Measurements from ENCODE around the gene RBBP9. TPM values are rescaled to one million over a fixed set of nuclear protein-coding genes. Genes with fewer than 3 reads are reported as not detected.

The RBBP9 gene
- total and polyA plus RNA-seq, 9 of the 15 experiments (the other 6 are each of a cell fraction or from before 2014, with no cell fraction given), result 0.94 to 4.4 (median 2.5) TPM

GRCh38 chr20:18537651-18538050, 40.6 kb upstream of the RBBP9 start (continued):
- TF ChIP-seq CHD4 (IDR thresholded peaks at IDR 0.05; ENCODE audit: insufficient read depth, insufficient replicate concordance, low read depth, low read length, poor library complexity, severe bottlenecking) (no peak), TFAP4 (CRISPR knock-in tag; IDR thresholded peaks at IDR 0.05; ENCODE audit: borderline replicate concordance) (no peak), MXD1 (CRISPR knock-in tag; IDR thresholded peaks at IDR 0.05; ENCODE audit: borderline replicate concordance, poor library complexity, severe bottlenecking) (no peak), XRCC3 (IDR thresholded peaks at IDR 0.05) (no peak), POLR2A (conservative IDR thresholded peaks at IDR 0.05) (no peak)

- no peak for DNase-seq (ENCODE audit: extremely low read depth in 1 of 4, low spot score in 3 of 4)
- intact Hi-C loops (cut with micrococcal nuclease), result no loop called here
- no peaks in the 10 kb centered on the region for H3K9me1 ChIP-seq (ENCODE audit: control insufficient read depth, insufficient read depth, low read length)
- ChIA-PET POLR2A (no interaction called here), CTCF (ENCODE audit: low intra/inter-chr PET ratio) (no interaction called here)
- H3K27ac ChIP-seq (ENCODE audit: extremely low read depth, low read depth, low read length), result no peak overlapping the region
- TF ChIP-seq MAFF (IDR thresholded peaks at IDR 0.05; ENCODE audit: low read length) (0 out of 2 replicates have a peak, but pooled peaks have one; percentile 3), BRF1 (IDR thresholded peaks at IDR 0.05; ENCODE audit: borderline replicate concordance, extremely low read depth, insufficient read length) (no peak), SMAD2 (IDR thresholded peaks at IDR 0.05; ENCODE audit: low read depth, low read length) (no peak), ZNF316 (IDR thresholded peaks at IDR 0.05) (peak; percentile 63), C11orf30 (IDR thresholded peaks at IDR 0.05; ENCODE audit: low read depth) (peak; percentile 27; the same call in 1 of the 2 replicates)
- no TSS peak for BruUV-seq (replicated peaks)
- in situ Hi-C loops (cut with MboI), result no loop called here
- no peaks in the 10 kb centered on the region for H4K20me1 ChIP-seq (replicated peaks; ENCODE audit: control insufficient read depth, insufficient read depth, low read length)
- no peak overlapping the region for H2AFZ ChIP-seq (ENCODE audit: low read depth, low read length)
- H3K36me3 ChIP-seq (ENCODE audit: control insufficient read depth, insufficient read depth, low read length), result peaks cover 60% of the 10 kb centered on the region
- H3K4me1 ChIP-seq (replicated peaks in 1 of 2; ENCODE audit: control insufficient read depth in 2 of 2, insufficient read depth in 2 of 2, low read length in 2 of 2), result no peaks in the 10 kb centered on the region
- H3K4me3 ChIP-seq, result no peak overlapping the region
- H3K4me2 ChIP-seq (ENCODE audit: insufficient read depth, low read length), result no peak overlapping the region
- H3K27me3 ChIP-seq (ENCODE audit: control insufficient read depth in 2 of 2, insufficient read depth in 2 of 2, low read length in 2 of 2), result no peaks in the 10 kb centered on the region
- 69% methylated on average over 6 of the region's 6 CpGs for WGBS (ENCODE audit: insufficient coverage, low coverage, missing lambda C conversion rate)
- no peak for ATAC-seq
- H3K9me3 ChIP-seq (replicated peaks; ENCODE audit: control insufficient read depth, insufficient read depth, low read depth, low read length), result no peaks in the 10 kb centered on the region
- no peak overlapping the region for H3K9ac ChIP-seq (ENCODE audit: insufficient read depth in 1 of 2, low read depth in 2 of 2, low read length in 2 of 2)
- FAIRE-seq, result no peak
- no peaks in the 10 kb centered on the region for H3K79me2 ChIP-seq (ENCODE audit: control insufficient read depth, insufficient read depth, low read length)
Measured at GRCh38 chr20:18533978-18534644, 37.1 kb upstream of the RBBP9 start.

Measured in K562 (cell line).